PC-9 (cell line): Measurements from ENCODE around the gene CCDC33.
A peak's percentile ranks its signal among the peaks of the same experiment; 100 is the strongest.

Experiments
- CTCF ChIP-seq: fragments of 200-600 bp; sonication (generic); conservative IDR thresholded peaks from 2 replicates; pipeline ENCODE4 v1.6.1; 2017; ENCODE audit warnings: mixed run types, antibody characterized with exemption, mild to moderate bottlenecking, moderate library complexity
- EZH2 ChIP-seq: fragments of 200-600 bp; sonication (generic); IDR thresholded peaks from 2 replicates; pipeline ENCODE4 v1.8.0; 2017; ENCODE audit warnings: antibody characterized with exemption, low read depth

- TF ChIP-seq CTCF (peak; percentile 68), EZH2 (no peak)
Observed at GRCh38 chr15:74240002-74240568, 4.0 kb downstream of the CCDC33 start.
